Neural progenitor cell (in vitro differentiated cells): ENCODE measurements around the gene ZSCAN30.

Experiments
- EZH2 ChIP-seq: fragments of 200-600 bp; sonication (generic); IDR thresholded peaks from 2 replicates; pipeline ENCODE4 v1.6.1; 2017; ENCODE audit warnings: antibody characterized with exemption, mild to moderate bottlenecking, moderate library complexity
- EZH2phosphoT487 ChIP-seq: fragments of 200-600 bp; sonication (generic); IDR thresholded peaks from 2 replicates; pipeline ENCODE4 v1.6.1; 2017; ENCODE audit warnings: antibody characterized with exemption
- TF ChIP-seq, protein P1 (sequence below): fragments of 200-600 bp; sonication (generic); IDR thresholded peaks from 2 replicates; pipeline ENCODE4 v1.5.1; 2017; ENCODE audit warnings: antibody characterized with exemption, mild to moderate bottlenecking

DNA sequence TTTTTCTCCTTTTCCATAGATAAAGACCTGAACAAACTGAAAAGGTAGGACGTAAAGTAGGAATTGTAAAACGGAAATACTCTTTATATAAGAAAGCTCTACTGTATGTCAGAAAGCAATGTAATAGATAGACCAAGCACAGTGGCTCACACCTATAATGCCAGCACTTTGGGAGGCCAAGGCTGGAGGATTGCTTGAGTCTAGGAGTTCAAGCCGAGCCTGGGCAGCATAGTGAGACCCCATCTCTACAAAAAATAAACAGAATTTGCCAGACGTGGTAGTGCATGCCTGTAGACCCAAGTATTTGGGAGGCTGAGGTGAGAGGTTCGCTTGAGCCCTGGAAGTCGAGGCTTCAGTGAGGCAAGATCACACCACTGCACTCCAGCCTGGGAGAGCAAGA is 41.6 kb downstream of the ZSCAN30 start:
- TF ChIP-seq EZH2phosphoT487 (no peak), EZH2 (no peak)
- TF ChIP-seq, protein P1, sequence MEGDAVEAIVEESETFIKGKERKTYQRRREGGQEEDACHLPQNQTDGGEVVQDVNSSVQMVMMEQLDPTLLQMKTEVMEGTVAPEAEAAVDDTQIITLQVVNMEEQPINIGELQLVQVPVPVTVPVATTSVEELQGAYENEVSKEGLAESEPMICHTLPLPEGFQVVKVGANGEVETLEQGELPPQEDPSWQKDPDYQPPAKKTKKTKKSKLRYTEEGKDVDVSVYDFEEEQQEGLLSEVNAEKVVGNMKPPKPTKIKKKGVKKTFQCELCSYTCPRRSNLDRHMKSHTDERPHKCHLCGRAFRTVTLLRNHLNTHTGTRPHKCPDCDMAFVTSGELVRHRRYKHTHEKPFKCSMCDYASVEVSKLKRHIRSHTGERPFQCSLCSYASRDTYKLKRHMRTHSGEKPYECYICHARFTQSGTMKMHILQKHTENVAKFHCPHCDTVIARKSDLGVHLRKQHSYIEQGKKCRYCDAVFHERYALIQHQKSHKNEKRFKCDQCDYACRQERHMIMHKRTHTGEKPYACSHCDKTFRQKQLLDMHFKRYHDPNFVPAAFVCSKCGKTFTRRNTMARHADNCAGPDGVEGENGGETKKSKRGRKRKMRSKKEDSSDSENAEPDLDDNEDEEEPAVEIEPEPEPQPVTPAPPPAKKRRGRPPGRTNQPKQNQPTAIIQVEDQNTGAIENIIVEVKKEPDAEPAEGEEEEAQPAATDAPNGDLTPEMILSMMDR, result no peak
